ENCODE results near the gene ANAPC15.

ANAPC15 gene

DNA sequence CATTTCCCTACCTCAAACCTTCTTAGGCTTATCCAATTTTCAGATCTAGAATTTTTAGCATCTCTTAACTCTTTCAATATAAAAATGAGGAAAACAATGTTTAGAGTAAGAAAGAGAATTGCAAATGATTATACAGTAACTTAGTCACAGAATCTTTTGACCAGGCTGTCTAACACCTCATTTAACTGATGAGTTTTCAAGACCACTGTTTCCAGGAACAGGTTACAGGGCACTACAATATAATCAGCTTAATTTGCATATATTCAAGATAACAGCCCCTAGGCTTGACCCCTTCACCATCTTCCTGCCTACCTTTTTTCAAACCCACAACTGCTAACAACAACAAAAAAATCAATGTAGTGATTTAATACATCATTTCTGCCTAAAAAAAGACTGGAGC lies 44.8 kb downstream of the ANAPC15 start:
- no peak overlapping the region for H3K4me3 Mint-ChIP-seq
- no peak for DNase-seq
- no peaks in the 10 kb centered on the region for H3K27me3 Mint-ChIP-seq (ENCODE audit: low read depth, poor library complexity)
- H3K36me3 Mint-ChIP-seq (ENCODE audit: low read depth): peaks cover 21% of the 10 kb centered on the region
- H3K9me3 Mint-ChIP-seq: no peaks in the 10 kb centered on the region
- peaks cover 38% of the 10 kb centered on the region for H3K4me1 Mint-ChIP-seq
- TF ChIP-seq, protein P1, sequence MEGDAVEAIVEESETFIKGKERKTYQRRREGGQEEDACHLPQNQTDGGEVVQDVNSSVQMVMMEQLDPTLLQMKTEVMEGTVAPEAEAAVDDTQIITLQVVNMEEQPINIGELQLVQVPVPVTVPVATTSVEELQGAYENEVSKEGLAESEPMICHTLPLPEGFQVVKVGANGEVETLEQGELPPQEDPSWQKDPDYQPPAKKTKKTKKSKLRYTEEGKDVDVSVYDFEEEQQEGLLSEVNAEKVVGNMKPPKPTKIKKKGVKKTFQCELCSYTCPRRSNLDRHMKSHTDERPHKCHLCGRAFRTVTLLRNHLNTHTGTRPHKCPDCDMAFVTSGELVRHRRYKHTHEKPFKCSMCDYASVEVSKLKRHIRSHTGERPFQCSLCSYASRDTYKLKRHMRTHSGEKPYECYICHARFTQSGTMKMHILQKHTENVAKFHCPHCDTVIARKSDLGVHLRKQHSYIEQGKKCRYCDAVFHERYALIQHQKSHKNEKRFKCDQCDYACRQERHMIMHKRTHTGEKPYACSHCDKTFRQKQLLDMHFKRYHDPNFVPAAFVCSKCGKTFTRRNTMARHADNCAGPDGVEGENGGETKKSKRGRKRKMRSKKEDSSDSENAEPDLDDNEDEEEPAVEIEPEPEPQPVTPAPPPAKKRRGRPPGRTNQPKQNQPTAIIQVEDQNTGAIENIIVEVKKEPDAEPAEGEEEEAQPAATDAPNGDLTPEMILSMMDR (IDR thresholded peaks at IDR 0.05): no peak
- H3K27ac Mint-ChIP-seq: no peak overlapping the region

DNA sequence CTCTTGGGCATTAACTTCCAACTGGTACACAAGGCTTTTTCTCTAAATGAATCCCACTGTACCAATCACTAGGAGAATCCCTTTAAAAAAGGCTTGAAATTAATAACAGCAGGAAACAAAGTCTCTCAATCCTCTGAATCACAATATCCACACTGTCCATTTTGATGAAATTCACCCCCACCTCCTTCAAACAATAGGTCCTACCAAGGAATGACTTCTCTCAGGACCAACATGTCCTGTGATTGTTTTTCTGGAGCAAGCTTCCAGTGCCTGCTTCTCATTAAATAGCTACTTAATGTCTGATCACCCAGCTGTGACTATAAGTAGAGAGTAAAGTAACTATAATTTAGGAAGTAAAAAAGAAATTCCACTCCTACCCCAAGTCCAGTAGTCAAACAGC lies 45.2 kb downstream of the ANAPC15 start:
- H3K9me3 Mint-ChIP-seq: no peaks in the 10 kb centered on the region
- no peaks in the 10 kb centered on the region for H3K27me3 Mint-ChIP-seq (ENCODE audit: low read depth, poor library complexity)
- H3K4me1 Mint-ChIP-seq: peaks cover 33% of the 10 kb centered on the region
- H3K4me3 Mint-ChIP-seq: no peak overlapping the region
- H3K36me3 Mint-ChIP-seq (ENCODE audit: low read depth): peaks cover 21% of the 10 kb centered on the region
- no peak overlapping the region for H3K27ac Mint-ChIP-seq
- no peak for DNase-seq
- TF ChIP-seq, protein P1 (IDR thresholded peaks at IDR 0.05): no peak

DNA sequence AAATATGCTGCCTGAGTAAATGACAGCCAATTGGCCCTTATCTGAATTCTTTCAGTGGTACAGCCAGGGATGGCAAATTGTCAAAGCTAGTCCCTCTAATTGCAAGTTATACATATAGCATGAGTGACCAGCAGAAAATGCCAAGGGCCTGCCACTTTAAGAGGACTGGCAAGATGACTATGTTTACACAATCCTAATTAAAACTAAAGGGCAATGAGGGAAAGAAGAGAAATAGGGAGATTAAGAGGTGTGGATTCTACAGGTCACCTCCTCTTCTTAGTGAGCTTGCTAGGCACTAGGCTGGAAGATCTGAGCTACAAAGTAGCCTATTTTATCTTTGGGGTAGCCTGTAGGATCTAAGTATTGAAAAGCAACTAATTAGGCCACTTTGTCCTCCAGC lies 45.6 kb downstream of the ANAPC15 start:
- Mint-ChIP-seq H3K9me3 (no peaks in the 10 kb centered on the region), H3K4me1 (peaks cover 29% of the 10 kb centered on the region), H3K27ac (peak overlapping the region; percentile 37), H3K27me3 (ENCODE audit: low read depth, poor library complexity) (no peaks in the 10 kb centered on the region), H3K36me3 (ENCODE audit: low read depth) (peaks cover 25% of the 10 kb centered on the region), H3K4me3 (no peak overlapping the region)
- TF ChIP-seq, protein P1 (IDR thresholded peaks at IDR 0.05): no peak
- DNase-seq: no peak

DNA sequence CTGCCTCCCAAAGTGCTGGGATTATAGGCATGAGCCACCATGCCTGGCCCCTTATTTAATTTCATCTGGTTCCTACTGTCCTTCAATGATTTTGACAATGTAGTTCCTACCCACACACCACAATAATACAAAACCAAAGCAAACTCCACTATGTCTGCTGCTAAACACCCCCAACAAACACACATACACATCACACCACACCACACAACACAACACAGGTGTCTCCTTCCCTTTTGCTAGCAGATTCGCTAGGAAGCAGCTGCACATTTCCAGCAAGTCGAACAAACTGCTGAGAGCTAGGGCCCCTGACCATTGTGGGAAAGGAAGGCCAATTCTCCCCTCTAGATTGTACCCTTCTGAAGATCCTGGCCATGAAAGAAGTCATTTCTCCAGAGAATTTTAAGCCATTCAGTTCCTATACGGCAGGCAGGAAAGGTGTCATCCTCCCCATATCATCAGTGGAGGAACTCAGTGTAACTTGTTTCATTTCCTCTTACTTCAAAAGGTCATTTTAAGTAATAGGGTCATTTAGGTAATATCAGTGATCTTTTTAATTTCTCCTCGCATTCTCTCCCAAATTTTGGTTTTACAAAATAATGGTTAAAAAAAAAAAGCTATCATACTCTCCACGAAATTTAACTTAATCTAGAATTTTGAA lies 50.6 kb downstream of the ANAPC15 start:
- no peak for DNase-seq
- Mint-ChIP-seq H3K27me3 (ENCODE audit: low read depth, poor library complexity) (no peaks in the 10 kb centered on the region), H3K27ac (peak overlapping the region; percentile 31), H3K4me3 (no peak overlapping the region), H3K9me3 (no peaks in the 10 kb centered on the region), H3K4me1 (no peaks in the 10 kb centered on the region), H3K36me3 (ENCODE audit: low read depth) (peaks cover 19% of the 10 kb centered on the region)
- TF ChIP-seq, protein P1 (IDR thresholded peaks at IDR 0.05): no peak

Measured in nephron progenitor cell (in vitro differentiated cells).